NCI-H2107 (cell line): ENCODE data around the gene CDC42BPA.
"Not testable (repeated sequence)": the region's sequence is repeated elsewhere in the genome, so short reads cannot be mapped to it uniquely, and the experiment has no call there.

Experiments
- DNase-seq: peaks from one replicate; lab custom pipeline; 2025; lab: John Stamatoyannopoulos, UW

CDC42BPA gene

DNA sequence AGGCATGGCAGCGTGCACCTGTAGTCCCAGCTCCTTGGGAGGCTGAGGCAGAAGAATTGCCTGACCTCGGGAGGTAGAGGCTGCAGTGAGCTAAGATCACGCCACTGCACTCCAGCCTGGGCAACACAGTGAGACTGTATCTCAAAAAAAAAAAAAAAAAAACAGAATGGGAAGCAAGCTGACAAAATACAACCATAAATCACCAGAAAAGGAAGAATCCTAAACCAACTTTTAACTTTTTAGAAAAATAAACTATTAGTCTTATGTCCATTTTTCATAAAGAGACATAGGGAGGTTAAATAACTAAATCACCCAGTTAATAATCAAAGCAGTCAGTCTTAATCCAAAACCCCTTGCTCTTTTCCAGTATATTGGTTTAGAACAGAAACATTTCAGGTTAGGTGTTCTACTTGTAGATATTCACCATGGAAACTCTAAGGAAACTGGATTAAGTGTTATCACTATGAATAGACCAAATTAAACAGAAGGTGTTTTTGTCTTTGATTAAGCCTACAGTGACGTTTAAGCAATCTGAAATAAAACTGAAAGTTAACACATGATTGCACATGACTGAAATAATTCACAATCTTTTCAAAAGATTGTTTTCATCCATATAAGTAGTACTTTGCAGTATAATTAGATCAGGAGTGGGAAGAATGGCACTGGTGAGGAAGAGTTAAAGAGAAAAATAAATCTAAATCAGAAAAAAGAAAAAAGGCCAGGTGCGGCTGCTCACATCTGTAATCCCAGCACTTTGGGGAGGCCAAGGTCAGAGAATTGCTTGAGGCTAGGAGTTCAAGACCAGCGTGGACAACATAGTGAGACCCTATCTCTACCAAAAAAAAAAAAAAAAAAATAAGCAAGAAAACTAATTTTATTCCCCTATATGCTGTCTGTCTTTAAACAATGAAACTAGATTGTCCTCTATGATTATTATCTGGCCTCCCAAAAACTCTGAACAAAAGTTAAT, 9.6 kb downstream of the CDC42BPA start:
- no peak for DNase-seq

DNA sequence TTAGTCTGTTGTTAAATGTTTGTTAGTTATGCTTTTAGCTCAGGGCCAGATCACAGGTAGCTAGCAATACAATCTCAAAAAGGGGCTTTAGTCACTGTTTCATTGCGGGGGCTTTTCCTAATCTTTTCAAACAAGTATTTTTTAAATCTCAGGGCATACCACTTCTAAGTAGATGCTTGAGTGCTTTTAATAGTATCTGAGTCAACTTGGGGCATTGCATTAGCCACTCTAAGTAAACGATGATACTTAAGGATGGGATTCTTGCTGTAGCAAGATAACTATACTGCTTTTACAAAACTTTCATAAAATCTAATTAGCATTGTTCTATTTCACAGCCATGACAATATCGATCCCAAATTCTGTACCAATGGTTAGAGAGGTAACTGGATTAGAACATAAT, 11.6 kb downstream of the CDC42BPA start:
- DNase-seq, result no peak

GRCh38 chr1:227305894-227306626, 12.2 kb downstream of the CDC42BPA start:
- DNase-seq, result no peak

- DNase-seq, result no peak
Observed at GRCh38 chr1:227304665-227305064, 13.6 kb downstream of the CDC42BPA start.

DNA sequence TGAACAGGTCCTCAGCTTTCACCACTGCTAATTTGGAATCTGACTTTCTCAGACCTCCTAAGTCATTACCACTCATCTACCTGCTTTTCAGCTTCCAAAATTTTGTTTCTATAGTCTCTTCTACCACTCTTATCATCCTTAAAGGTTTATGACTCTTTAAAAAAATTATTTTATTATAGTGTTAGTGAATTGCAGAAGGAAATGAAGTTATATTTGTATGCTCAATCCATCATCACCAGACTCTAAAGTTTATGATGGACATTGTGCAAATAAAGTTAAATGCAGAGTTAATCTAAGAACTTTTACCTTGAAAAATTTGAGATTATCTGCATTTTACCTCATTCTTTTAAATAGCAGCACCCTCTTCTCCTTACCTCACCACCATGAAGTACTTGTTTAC, 14.6 kb downstream of the CDC42BPA start:
- no peak for DNase-seq

GRCh38 chr1:227300682-227301081, 17.6 kb downstream of the CDC42BPA start:
- no peak for DNase-seq

DNA sequence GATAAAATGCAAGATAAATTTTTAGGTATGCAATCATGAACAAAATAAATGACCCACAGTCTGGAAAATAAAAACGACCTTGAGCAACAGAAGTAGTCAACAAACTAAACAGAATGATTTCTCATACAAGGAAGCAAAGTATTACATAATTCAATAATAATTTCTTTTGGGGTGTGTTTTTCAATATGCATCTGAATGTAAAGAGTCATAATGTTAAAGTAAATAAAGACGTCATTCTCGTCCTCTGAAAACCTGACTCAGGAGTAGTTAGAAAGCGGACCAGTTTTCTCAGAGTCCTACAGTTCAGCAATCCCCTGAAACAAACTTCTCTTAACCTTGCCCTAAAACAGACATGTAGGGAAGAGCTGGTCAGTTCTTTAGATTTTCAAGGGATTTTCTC, 18.6 kb downstream of the CDC42BPA start:
- DNase-seq, result no peak

- DNase-seq, result no peak
Observed at GRCh38 chr1:227299241-227299627, 19.1 kb downstream of the CDC42BPA start.

- no peak for DNase-seq
Observed at GRCh38 chr1:227298512-227299240, 19.6 kb downstream of the CDC42BPA start.

GRCh38 chr1:227297073-227297793, 21.1 kb downstream of the CDC42BPA start:
- no peak for DNase-seq

DNA sequence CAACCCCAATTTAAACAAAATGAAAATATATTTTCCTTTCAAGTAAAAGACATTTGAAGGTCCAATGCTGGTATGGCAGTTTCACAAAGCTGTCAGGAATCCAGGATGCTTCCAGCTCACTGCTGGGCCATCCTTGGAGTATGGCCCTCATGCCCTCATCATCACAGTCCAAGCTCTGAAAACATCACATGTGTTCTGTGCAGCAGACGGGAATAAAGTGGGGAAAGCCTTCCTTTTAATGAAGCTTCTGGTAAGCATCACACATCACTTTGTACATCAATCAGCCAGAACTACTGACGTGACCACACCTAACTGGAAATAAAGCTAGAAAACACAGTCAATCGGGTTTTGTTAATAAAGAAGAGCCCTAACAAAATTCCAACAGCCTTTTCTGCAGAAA, 22.7 kb downstream of the CDC42BPA start:
- DNase-seq, result no peak

DNA sequence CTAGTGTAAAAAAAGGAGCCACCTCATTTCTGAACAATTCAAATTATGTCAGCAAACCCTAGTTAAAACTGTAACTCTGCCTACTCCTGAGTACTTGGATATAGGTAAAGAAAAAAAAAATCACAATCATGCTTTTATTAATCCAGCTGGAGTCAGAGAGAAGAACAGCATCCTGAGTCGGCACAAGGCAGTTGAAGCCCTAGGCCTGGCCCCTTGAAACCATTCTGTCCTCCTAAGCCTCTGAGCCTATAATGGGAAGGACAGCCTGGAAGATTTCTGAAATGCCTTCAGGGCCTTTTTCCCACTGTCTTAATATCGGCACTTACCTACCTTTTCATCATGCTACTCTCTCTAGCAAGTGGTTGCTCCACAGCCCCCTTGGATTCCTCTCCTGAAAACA, 32.5 kb downstream of the CDC42BPA start:
- no peak for DNase-seq

- no peak for DNase-seq
Observed at GRCh38 chr1:227281371-227281770, 36.9 kb downstream of the CDC42BPA start.

DNA sequence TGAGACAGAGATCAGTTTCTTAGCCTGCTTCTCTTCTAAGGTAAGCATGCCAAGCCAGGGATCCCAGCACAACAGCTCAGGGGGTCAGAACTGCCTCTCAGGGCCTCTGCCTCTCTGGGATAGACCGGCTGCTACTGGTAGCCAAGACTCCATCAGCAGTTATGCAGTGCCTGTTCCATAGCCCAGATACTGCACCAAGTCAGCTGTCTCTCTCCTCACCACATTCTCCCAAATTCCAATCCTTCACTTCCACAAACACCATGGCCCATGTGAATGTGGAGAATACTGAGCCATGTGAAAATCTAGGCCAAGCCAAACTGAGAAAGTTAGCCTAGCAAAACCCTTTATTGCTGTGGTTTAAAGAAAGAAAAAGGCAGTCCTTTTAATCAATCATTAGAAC, 37.5 kb downstream of the CDC42BPA start:
- DNase-seq, result no peak

- DNase-seq, result not testable (repeated sequence)
Observed at GRCh38 chr1:227276156-227276693, 42.1 kb downstream of the CDC42BPA start.

GRCh38 chr1:227273557-227273956, 44.7 kb downstream of the CDC42BPA start:
- DNase-seq, result no peak

GRCh38 chr1:227272428-227272827, 45.9 kb downstream of the CDC42BPA start:
- no peak for DNase-seq

- no peak for DNase-seq
Observed at GRCh38 chr1:227270554-227270953, 47.7 kb downstream of the CDC42BPA start.

DNA sequence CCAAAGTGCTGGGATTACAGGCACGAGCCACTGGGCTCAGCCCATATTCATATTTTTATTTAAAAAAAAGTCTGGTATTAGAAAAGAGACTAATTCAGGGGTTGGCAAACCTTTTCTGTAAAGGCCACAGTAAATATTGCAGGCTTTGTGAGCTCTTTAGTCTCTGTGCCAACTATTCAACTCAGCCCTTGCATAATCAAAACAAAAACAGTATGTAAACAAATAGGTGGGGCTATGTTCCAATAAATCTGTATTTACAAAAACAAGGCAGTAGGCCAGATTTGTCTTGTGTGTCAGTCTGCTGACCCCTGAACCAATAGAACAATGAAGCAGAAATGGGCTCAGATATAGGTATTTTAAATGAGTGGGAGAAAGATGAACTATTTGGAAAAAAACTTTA, 49.3 kb downstream of the CDC42BPA start:
- DNase-seq, result no peak

GRCh38 chr1:227265891-227266290, 52.4 kb downstream of the CDC42BPA start:
- DNase-seq, result no peak

DNA sequence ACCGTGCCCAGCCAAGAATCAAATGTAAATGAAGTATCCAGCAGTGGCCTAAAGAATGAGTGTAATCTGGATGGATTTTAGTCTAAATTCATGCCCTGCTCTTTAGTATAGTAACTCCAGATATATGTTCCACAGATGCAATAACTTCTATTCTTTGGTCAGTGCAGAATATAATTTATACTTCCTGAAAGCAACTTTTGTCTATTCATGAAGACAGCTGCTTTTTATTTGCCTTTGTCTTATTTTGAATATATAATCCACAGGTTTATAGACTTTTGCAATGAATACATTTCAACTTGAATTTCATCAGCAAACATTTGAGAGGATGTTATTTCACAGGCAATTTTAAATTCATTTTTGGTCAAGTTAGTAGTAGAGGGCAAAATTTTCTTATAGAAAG, 54.4 kb downstream of the CDC42BPA start:
- no peak for DNase-seq

DNA sequence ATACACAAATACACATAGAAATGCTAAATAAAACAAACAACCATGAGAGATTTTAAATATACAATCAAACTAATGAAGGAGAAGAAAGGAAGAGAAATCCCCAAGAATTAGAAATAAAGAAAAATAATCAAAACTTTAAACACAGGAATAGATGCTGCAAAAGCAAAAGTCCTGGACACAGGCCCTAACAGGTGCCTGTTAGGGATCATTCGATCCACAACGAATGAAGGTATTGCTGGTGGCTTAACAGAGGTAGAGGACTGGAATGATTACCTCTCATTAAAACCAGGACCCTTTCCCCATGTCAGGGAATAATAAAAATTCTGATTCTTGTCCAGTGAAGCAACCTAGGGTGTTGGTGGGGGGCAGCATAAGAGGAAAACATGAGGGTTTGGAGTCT, 56.8 kb downstream of the CDC42BPA start:
- no peak for DNase-seq
